Measurements from ENCODE around the gene TSPAN11. TPM values are rescaled to one million over a fixed set of nuclear protein-coding genes. Genes with fewer than 3 reads are reported as not detected.

TSPAN11 gene
- total and polyA plus RNA-seq, 2 of the 8 experiments (the other 6 are each of a cell fraction or from before 2014, with no cell fraction given): 3.9 to 8.2 TPM

DNA sequence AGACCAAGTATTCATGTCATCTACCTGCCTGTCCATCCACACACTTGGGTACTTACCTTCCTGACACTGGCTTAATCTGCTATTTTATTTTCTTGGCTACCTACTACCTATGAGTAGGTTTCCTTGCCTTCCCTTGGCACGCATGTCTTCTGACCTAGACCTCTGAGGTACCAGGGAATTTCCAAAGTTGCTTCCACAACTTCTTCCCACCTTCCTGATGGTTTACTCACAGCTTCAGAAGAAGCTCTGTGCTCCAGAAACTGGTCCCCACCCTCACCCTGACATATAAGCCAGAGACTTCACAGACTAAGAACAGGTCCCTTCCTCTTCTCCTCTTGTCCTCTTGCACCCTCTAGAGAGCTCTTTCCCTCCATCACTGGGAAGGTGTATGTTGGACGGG lies 111.4 kb downstream of the TSPAN11 start:
- H3K18ac ChIP-seq (ENCODE audit: extremely low read depth, low read length): no peak overlapping the region
- no peak overlapping the region for H3K23ac ChIP-seq (ENCODE audit: insufficient read length)
- H3K4me1 ChIP-seq (replicated peaks in 1 of 4; ENCODE audit: control insufficient read depth in 3 of 4, insufficient read depth in 4 of 4, low read length in 3 of 4): no peaks in the 10 kb centered on the region
- H2AFZ ChIP-seq (ENCODE audit: low read length): no peak overlapping the region
- no peak for FAIRE-seq
- no peaks in the 10 kb centered on the region for H4K20me1 ChIP-seq (replicated peaks in 1 of 2; ENCODE audit: control insufficient read depth in 1 of 2, insufficient read depth in 2 of 2, low read length in 2 of 2)
- no peak overlapping the region for H3K4ac ChIP-seq (replicated peaks; ENCODE audit: insufficient read length, low read depth, low read length)
- H3K4me2 ChIP-seq (ENCODE audit: insufficient read depth in 1 of 2, low read depth in 2 of 2, low read length in 2 of 2): no peak overlapping the region
- no peaks in the 10 kb centered on the region for H3K23me2 ChIP-seq (ENCODE audit: low read depth, low read length)
- no peak overlapping the region for H2BK15ac ChIP-seq (ENCODE audit: low read length)
- ChIA-PET CTCF (ENCODE audit: partially characterized antibody) (interaction anchor here (1.4 kb wide), 1 partner anchor 17 kb away, joined by 3 read pairs; no protein-coding TSS in a partner anchor), POLR2A (ENCODE audit: partially characterized antibody) (no interaction called here)
- no peak overlapping the region for H3K56ac ChIP-seq (replicated peaks; ENCODE audit: insufficient read length, low read depth, low read length)
- no peak overlapping the region for H2AK5ac ChIP-seq (ENCODE audit: low read depth, low read length)
- 77% methylated on average over 2 of the region's 2 CpGs; no CpG with 5 or more reads in 1 of the 2 experiments for WGBS, 2 experiments (ENCODE audit: extremely low coverage in 1 of 2, insufficient coverage in 1 of 2, insufficient read length in 1 of 2, insufficient replicate concordance in 2 of 2, low coverage in 1 of 2, low lambda C conversion rate in 2 of 2, missing lambda C conversion rate in 1 of 2)
- no peak overlapping the region for H3K14ac ChIP-seq (ENCODE audit: insufficient read length)
- no peak overlapping the region for H4K91ac ChIP-seq (replicated peaks; ENCODE audit: insufficient read length, low read length)
- H3K36me3 ChIP-seq (ENCODE audit: control insufficient read depth in 2 of 4, insufficient read depth in 4 of 4, low read length in 3 of 4): no peaks in the 10 kb centered on the region
- no peak overlapping the region for H2BK12ac ChIP-seq (ENCODE audit: low read depth, low read length)
- no peak overlapping the region for H3K9ac ChIP-seq (replicated peaks in 1 of 4; ENCODE audit: extremely low read depth in 1 of 4, low read depth in 3 of 4, low read length in 3 of 4)
- H3K27ac ChIP-seq (ENCODE audit: low read depth, low read length): no peak overlapping the region
- no peaks in the 10 kb centered on the region for H3K79me2 ChIP-seq (ENCODE audit: control insufficient read depth in 1 of 2, insufficient read depth in 2 of 2, low read length in 2 of 2)
- H3K4me3 ChIP-seq (ENCODE audit: extremely low read depth in 1 of 4, insufficient read depth in 2 of 4, low read depth in 3 of 4, low read length in 4 of 4): no peak overlapping the region
- H4K8ac ChIP-seq (ENCODE audit: extremely low read depth, insufficient read depth, low read length): no peak overlapping the region
- no peak overlapping the region for H2BK120ac ChIP-seq (replicated peaks; ENCODE audit: low read depth, low read length)
- H2BK5ac ChIP-seq (ENCODE audit: low read depth, low read length): no peak overlapping the region
- H2BK20ac ChIP-seq (ENCODE audit: low read length): no peak overlapping the region
- H3K27me3 ChIP-seq (replicated peaks in 1 of 4; ENCODE audit: control insufficient read depth in 3 of 4, extremely low read depth in 1 of 4, insufficient read depth in 3 of 4, low read length in 3 of 4): no peaks in the 10 kb centered on the region
- H4K5ac ChIP-seq (ENCODE audit: insufficient read length, low read depth, low read length): no peak overlapping the region
- H3K79me1 ChIP-seq (ENCODE audit: low read depth, low read length): no peaks in the 10 kb centered on the region
- DNase-seq (ENCODE audit: low read depth in 1 of 2, low spot score in 2 of 2): no peak
- no peaks in the 10 kb centered on the region for H3K9me3 ChIP-seq (ENCODE audit: insufficient read depth in 2 of 2, low read depth in 1 of 2, low read length in 1 of 2)
- no peak for TF ChIP-seq CBX8 (IDR thresholded peaks at IDR 0.05; ENCODE audit: borderline replicate concordance, low read depth, low read length)
- no peak for TF ChIP-seq BACH1 (IDR thresholded peaks at IDR 0.05; ENCODE audit: low read length)
- no peak for TF ChIP-seq GABPA (IDR thresholded peaks at IDR 0.05; ENCODE audit: borderline replicate concordance, insufficient read depth, low read length)
- no peak for TF ChIP-seq EP300 (IDR thresholded peaks at IDR 0.05; ENCODE audit: borderline replicate concordance in 1 of 2, low read depth in 2 of 2, low read length in 2 of 2)
- TF ChIP-seq, protein P1, sequence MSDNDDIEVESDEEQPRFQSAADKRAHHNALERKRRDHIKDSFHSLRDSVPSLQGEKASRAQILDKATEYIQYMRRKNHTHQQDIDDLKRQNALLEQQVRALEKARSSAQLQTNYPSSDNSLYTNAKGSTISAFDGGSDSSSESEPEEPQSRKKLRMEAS (IDR thresholded peaks at IDR 0.05): no peak
- TF ChIP-seq BRCA1 (IDR thresholded peaks at IDR 0.05; ENCODE audit: low read depth, low read length): no peak
- TF ChIP-seq SP4 (IDR thresholded peaks at IDR 0.05; ENCODE audit: low read length): no peak

Data from H1 (cell line).